DMS153 (cell line): Measurements from ENCODE around the gene SCUBE1.

Source experiments
- DNase-seq: peaks from one replicate; lab custom pipeline; 2025; lab: John Stamatoyannopoulos, UW

Gene SCUBE1

GRCh38 chr22:43155789-43156188, 187.4 kb downstream of the SCUBE1 start:
- no peak for DNase-seq

DNA sequence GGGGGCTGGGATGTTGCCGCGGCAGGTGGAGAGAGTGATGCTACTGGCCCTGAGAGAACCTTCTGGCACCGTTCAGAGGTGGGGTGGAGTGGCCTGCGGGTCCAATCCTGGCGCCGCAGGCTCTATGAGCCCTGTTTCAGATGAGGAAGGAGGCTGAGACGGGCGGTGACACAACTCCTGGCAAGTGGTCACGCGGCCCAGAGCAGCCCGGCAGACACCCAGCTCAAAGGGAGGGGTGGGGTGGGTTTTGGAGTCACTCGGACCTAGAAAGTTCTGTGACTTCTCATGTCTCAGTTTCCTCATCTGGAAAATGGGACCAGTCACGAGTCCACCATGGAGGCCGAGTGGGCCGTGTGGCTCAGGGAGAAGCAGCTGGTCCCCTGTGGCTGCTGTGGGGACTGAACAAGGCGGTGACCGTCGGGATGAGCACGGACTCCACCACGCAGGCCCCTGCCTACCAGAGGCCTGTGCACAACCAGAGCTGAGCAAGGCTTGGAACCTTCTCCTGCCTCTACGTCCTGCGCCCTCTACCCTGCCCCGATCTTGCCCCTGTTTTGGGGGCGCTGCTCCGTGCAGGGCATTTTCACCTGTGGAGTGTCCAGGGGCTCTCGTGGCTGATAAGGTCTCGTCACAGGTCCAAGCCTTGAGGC, 188.2 kb downstream of the SCUBE1 start:
- no peak for DNase-seq

GRCh38 chr22:43153899-43154298, 189.3 kb downstream of the SCUBE1 start:
- no peak for DNase-seq

- peak; percentile 29 for DNase-seq
Observed at GRCh38 chr22:43152357-43153071, 190.7 kb downstream of the SCUBE1 start.

DNA sequence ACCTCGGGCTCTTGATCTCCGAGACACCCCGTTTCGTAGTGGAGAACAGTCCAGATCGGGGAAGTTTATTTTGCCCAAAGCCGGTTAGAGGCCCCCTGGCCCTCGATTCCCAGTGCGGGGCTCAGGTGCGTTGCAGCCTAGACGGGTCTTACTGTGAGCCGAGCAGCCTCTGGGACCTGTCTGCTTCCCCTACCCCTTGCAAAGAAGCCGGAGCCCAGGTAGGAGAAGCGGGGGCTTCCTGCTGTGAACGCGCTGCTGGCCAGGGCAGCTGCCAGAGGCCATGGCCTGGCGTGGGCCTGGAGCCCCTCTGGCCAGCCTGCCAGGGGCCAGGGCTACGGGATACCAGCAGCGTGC, 191.2 kb downstream of the SCUBE1 start:
- DNase-seq, result no peak

DNA sequence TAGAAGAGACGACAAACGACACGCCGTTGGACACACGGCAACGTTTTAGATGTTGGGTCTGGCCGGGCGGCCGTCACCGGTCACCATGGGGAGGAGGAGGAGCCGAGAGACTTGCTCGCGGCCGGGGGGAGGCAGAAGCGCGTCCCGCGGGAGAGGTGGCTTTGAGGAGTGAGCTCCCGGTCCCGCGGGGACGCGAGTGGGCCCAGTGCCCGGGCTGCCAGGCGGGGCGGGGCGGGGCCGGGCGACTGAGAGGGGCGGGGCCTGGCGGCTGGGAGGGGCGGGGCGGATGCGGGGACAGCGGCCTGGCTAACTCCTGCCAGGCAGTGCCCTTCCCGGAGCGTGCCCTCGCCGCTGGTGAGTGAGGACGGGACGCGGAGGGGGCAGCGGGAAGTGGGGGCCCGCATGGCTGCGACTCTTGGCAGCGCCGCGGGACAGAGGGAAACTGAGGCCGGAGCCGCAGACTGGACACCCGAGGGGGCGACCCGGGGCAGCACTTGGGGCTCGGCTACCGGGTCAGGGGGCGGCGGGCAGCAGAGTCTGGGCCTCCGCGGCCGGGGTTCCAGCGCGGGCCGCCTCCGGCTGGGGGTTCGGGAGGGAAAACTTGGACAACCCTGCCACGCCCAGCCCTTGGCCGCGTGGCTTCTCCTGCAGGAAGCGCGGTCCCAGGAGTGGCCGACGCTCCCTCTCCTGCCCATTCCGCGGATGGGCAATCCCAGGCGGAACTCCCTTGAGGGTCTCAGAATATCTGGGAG, 191.7 kb downstream of the SCUBE1 start, which contains the start of gene TSPO:
Gene TSPO, plus strand, starts transcription at position 309 of the 752 bp plus-strand sequence. CDS start 7,680 bp downstream, outside the sequence.
- DNase-seq, result no peak

DNA sequence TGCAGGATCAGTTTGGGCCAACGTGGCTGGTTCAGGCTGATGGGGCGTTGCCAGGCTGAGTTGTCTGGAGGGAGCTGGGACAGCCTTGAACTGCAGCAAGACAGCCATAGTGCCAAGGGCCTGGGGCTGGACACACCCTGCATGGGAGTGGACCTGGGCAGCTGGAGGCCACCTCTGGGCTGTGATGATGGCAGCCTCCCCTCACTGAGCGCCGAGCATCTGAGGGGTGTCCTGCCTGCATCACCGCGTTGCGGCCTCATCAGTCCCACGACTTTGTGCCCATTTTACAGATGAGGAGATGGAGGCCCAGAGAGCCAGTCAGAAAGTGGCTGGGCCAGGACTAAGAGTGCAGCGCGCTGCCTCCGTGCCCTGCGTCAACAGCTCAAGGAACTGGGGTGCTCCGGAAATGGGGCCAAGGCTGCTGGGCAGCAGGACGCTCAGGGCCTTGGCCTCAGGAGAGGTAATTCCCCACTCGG, 192.4 kb downstream of the SCUBE1 start:
- DNase-seq, result no peak

- no peak for DNase-seq
Observed at GRCh38 chr22:43148581-43148980, 194.6 kb downstream of the SCUBE1 start.

DNA sequence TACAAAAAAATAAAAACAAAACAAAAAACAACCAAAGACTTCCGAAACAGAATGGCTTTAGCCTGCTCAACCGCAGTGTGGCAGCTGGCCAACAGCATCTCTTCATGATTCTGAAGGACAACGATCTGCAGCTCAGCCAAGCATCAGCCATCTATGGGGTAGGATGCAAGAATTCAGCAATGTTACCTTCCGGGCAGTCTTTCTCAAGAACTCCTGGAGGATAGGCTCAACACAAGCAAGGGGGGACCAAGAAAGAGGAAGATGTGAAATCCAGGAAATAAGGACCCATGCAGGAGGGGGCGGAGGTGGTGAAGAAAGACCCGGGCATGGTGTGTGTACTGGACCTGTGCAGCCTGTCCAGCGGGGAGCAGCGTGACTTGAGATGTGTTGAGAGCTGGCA, 195.4 kb downstream of the SCUBE1 start:
- no peak for DNase-seq
